DMS79 (cell line): ENCODE data around the gene PBLD.

Experiments
- DNase-seq: peaks from one replicate; lab custom pipeline; 2025; lab: John Stamatoyannopoulos, UW

The PBLD gene

DNA sequence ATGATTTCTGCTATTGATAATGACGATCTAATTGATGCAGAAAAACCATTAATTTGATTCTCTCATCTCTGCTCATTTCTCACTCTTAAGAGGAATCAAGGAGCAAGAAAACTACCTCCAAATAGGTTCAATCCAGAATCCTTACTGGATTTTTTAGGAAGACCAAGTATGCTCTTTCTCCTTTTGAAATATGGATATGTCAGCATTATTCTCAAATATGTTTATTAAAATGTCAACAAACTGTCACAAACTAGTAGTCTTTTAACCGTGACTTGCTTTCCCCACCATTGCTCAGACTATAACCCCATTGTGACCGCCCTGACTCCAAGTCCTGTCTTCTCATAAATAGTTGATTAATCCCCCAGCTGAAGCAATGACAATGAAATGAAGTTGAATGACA is 99.7 kb downstream of the PBLD start:
- no peak for DNase-seq
